SK-N-DZ (cell line): ENCODE data around the gene ZNF648. TPM values are rescaled to one million over a fixed set of nuclear protein-coding genes. Genes with fewer than 3 reads are reported as not detected.
"Not testable (repeated sequence)": the region's sequence is repeated elsewhere in the genome, so short reads cannot be mapped to it uniquely, and the experiment has no call there.

Source experiments
- DNase-seq: peaks from one replicate; pipeline ENCODE4 v3.0.0-alpha.2; 2015; ENCODE audit warnings: low spot score
- polyA plus RNA-seq, 2 experiments: library from polyadenylated mRNA; depleted of rRNA; stranded (reverse); fragments of >200 nt; gene quantifications; 2 replicates each; pipeline ENCODE4 v1.2.3, GENCODE V29; 2014

The ZNF648 gene
- not detected in 2 replicates for polyA plus RNA-seq (2014; cell fraction: cytosol; rRNA removed)
- polyA plus RNA-seq (2014; cell fraction: nucleus; rRNA removed): 0.22 TPM in 1 of 2 replicates, not detected in the other

GRCh38 chr1:182061594-182061993 is at the start of gene ZNF648:
Gene ZNF648, minus strand, starts transcription at chr1:182061712. Its CDS starts 3,702 bp downstream, at chr1:182058010.
- no peak for DNase-seq

GRCh38 chr1:182110635-182111034 is 49.1 kb upstream of the ZNF648 start:
- no peak for DNase-seq

GRCh38 chr1:182109771-182110170 is 48.3 kb upstream of the ZNF648 start:
- no peak for DNase-seq

- no peak for DNase-seq
These were observed 45.7 kb upstream of the ZNF648 start for GRCh38 chr1:182107209-182107608.

- no peak for DNase-seq
These were observed 40.5 kb upstream of the ZNF648 start for GRCh38 chr1:182102043-182102416.

GRCh38 chr1:182101415-182102042 is 40.0 kb upstream of the ZNF648 start:
- DNase-seq: no peak

- no peak for DNase-seq
These were observed 36.8 kb upstream of the ZNF648 start for GRCh38 chr1:182098301-182098700.

GRCh38 chr1:182095946-182096345 is 34.4 kb upstream of the ZNF648 start:
- no peak for DNase-seq

- not testable (repeated sequence) for DNase-seq
These were observed 33.0 kb upstream of the ZNF648 start for GRCh38 chr1:182094514-182095005.

GRCh38 chr1:182093781-182094180 is 32.3 kb upstream of the ZNF648 start:
- no peak for DNase-seq

GRCh38 chr1:182092336-182092735 is 30.8 kb upstream of the ZNF648 start:
- no peak for DNase-seq

- no peak for DNase-seq
These were observed 29.6 kb upstream of the ZNF648 start for GRCh38 chr1:182091083-182091482.

GRCh38 chr1:182087719-182088350 is 26.3 kb upstream of the ZNF648 start:
- no peak for DNase-seq

GRCh38 chr1:182087304-182087703 is 25.8 kb upstream of the ZNF648 start:
- DNase-seq: no peak

- DNase-seq: no peak
These were observed 25.1 kb upstream of the ZNF648 start for GRCh38 chr1:182086620-182087019.

GRCh38 chr1:182086136-182086535 is 24.6 kb upstream of the ZNF648 start:
- DNase-seq: no peak

- DNase-seq: no peak
These were observed 24.2 kb upstream of the ZNF648 start for GRCh38 chr1:182085726-182086125.

GRCh38 chr1:182084487-182085316 is 23.2 kb upstream of the ZNF648 start:
- peak; percentile 45 for DNase-seq

GRCh38 chr1:182083851-182084486 is 22.5 kb upstream of the ZNF648 start:
- no peak for DNase-seq

GRCh38 chr1:182080955-182081582 is 19.6 kb upstream of the ZNF648 start:
- peak; percentile 16 for DNase-seq

GRCh38 chr1:182080040-182080439 is 18.5 kb upstream of the ZNF648 start:
- DNase-seq: no peak
